ENCODE data around the gene C1QTNF8. TPM values are rescaled to one million over a fixed set of nuclear protein-coding genes. Genes with fewer than 3 reads are reported as not detected.

C1QTNF8 gene
- total RNA-seq, 4 donors from 2014 or later, result not detected

GRCh38 chr16:1101133-1101532 is 5.1 kb upstream of the C1QTNF8 start:
- no peaks in the 10 kb centered on the region for H3K36me3 ChIP-seq
- H3K27ac ChIP-seq, result no peak overlapping the region
- no peak for DNase-seq
- H3K27me3 ChIP-seq, result peaks cover 87% of the 10 kb centered on the region
- H3K4me3 ChIP-seq, result no peak overlapping the region
- 64% methylated on average over 22 of the region's 25 CpGs; no CpG with 5 or more reads in 1 of the 2 donors for WGBS, 2 donors (ENCODE audit: low coverage in 1 of 2)
- no peak for TF ChIP-seq POLR2A (IDR thresholded peaks at IDR 0.05)
- no peak for TF ChIP-seq POLR2AphosphoS5 (IDR thresholded peaks at IDR 0.05)
- no peak for TF ChIP-seq EP300 (IDR thresholded peaks at IDR 0.05; ENCODE audit: low read depth)
- no peak for TF ChIP-seq CTCF (IDR thresholded peaks at IDR 0.05)
- in situ Hi-C loops (cut with MboI; ENCODE audit: low pct_ligation_motif_present in 1 of 4, low pct_unique_long_range_greater_than_20kb in 1 of 4, low sequenced_read_pairs in 3 of 4) (no loop called here), intact Hi-C loops (cut with DNase I; ENCODE audit: low total_unique reads) (no loop called here)
- no peaks in the 10 kb centered on the region for H3K9me3 ChIP-seq
- H3K4me1 ChIP-seq, result peaks cover 0 to 20% (median 8%) of the 10 kb centered on the region in 4 donors

GRCh38 chr16:1100084-1100800 is 4.2 kb upstream of the C1QTNF8 start:
- no peak overlapping the region for H3K27ac ChIP-seq
- in situ Hi-C loops (cut with MboI; ENCODE audit: low pct_ligation_motif_present in 1 of 4, low pct_unique_long_range_greater_than_20kb in 1 of 4, low sequenced_read_pairs in 3 of 4) (no loop called here), intact Hi-C loops (cut with DNase I; ENCODE audit: low total_unique reads) (no loop called here)
- H3K4me1 ChIP-seq, result peaks cover 0 to 20% (median 8%) of the 10 kb centered on the region in 4 donors
- no peak for TF ChIP-seq POLR2AphosphoS5 (IDR thresholded peaks at IDR 0.05)
- TF ChIP-seq POLR2A (IDR thresholded peaks at IDR 0.05), result no peak
- TF ChIP-seq CTCF (IDR thresholded peaks at IDR 0.05), result no peak
- TF ChIP-seq EP300 (IDR thresholded peaks at IDR 0.05; ENCODE audit: low read depth), result no peak
- 44% methylated on average over 18 of the region's 21 CpGs; no CpG with 5 or more reads in 1 of the 2 donors for WGBS, 2 donors (ENCODE audit: low coverage in 1 of 2)
- H3K9me3 ChIP-seq, result no peaks in the 10 kb centered on the region
- H3K36me3 ChIP-seq, result no peaks in the 10 kb centered on the region
- H3K4me3 ChIP-seq, result no peak overlapping the region
- H3K27me3 ChIP-seq, result peaks cover 87% of the 10 kb centered on the region
- no peak for DNase-seq

GRCh38 chr16:1099189-1100083 is 3.4 kb upstream of the C1QTNF8 start:
- no peaks in the 10 kb centered on the region for H3K36me3 ChIP-seq
- WGBS, 2 donors (ENCODE audit: low coverage in 1 of 2), result 42% methylated on average over 22 of the region's 35 CpGs; no CpG with 5 or more reads in 1 of the 2 donors
- H3K27ac ChIP-seq, result no peak overlapping the region
- H3K4me1 ChIP-seq, result peaks cover 0 to 20% (median 8%) of the 10 kb centered on the region in 4 donors
- H3K4me3 ChIP-seq, result no peak overlapping the region
- in situ Hi-C loops (cut with MboI; ENCODE audit: low pct_ligation_motif_present in 1 of 4, low pct_unique_long_range_greater_than_20kb in 1 of 4, low sequenced_read_pairs in 3 of 4) (no loop called here), intact Hi-C loops (cut with DNase I; ENCODE audit: low total_unique reads) (no loop called here)
- H3K27me3 ChIP-seq, result peaks cover 94% of the 10 kb centered on the region
- TF ChIP-seq CTCF (IDR thresholded peaks at IDR 0.05) (no peak), EP300 (IDR thresholded peaks at IDR 0.05; ENCODE audit: low read depth) (no peak), POLR2AphosphoS5 (IDR thresholded peaks at IDR 0.05) (no peak), POLR2A (IDR thresholded peaks at IDR 0.05) (no peak)
- no peak for DNase-seq
- H3K9me3 ChIP-seq, result no peaks in the 10 kb centered on the region

GRCh38 chr16:1098266-1098991 is 2.4 kb upstream of the C1QTNF8 start:
- H3K36me3 ChIP-seq, result no peaks in the 10 kb centered on the region
- H3K4me3 ChIP-seq, result no peak overlapping the region
- in situ Hi-C loops (cut with MboI; ENCODE audit: low pct_ligation_motif_present in 1 of 4, low pct_unique_long_range_greater_than_20kb in 1 of 4, low sequenced_read_pairs in 3 of 4), result no loop called here
- intact Hi-C loops (cut with DNase I; ENCODE audit: low total_unique reads), result no loop called here
- WGBS, 2 donors (ENCODE audit: low coverage in 1 of 2), result 40 to 60% methylated on average over 1 to 26 of the region's 34 CpGs
- no peak overlapping the region for H3K27ac ChIP-seq
- peaks cover 0 to 20% (median 8%) of the 10 kb centered on the region in 4 donors for H3K4me1 ChIP-seq
- H3K27me3 ChIP-seq, result peaks cover 85% of the 10 kb centered on the region
- TF ChIP-seq POLR2AphosphoS5 (IDR thresholded peaks at IDR 0.05) (no peak), POLR2A (IDR thresholded peaks at IDR 0.05) (no peak)
- DNase-seq, result no peak
- no peaks in the 10 kb centered on the region for H3K9me3 ChIP-seq
